HK-2 (cell line): ENCODE results near the gene PGM1.

Experiments used
- DNase-seq: peaks from one replicate; pipeline ENCODE4 v3.0.0-alpha.2; 2018; ENCODE audit not compliant: unreplicated experiment

PGM1 gene

GRCh38 chr1:63665824-63666223, 72.6 kb downstream of the PGM1 start:
- no peak for DNase-seq

- no peak for DNase-seq
These were observed 75.1 kb downstream of the PGM1 start for GRCh38 chr1:63668298-63668697.

- DNase-seq = no peak
These were observed 76.1 kb downstream of the PGM1 start for GRCh38 chr1:63669151-63669961.

- no peak for DNase-seq
These were observed 77.0 kb downstream of the PGM1 start for GRCh38 chr1:63670164-63670563.

GRCh38 chr1:63671514-63671913, 78.3 kb downstream of the PGM1 start:
- DNase-seq = no peak

GRCh38 chr1:63674238-63674864, 81.1 kb downstream of the PGM1 start:
- DNase-seq = peak; percentile 84

- DNase-seq = no peak
These were observed 81.7 kb downstream of the PGM1 start for GRCh38 chr1:63674865-63675419.

GRCh38 chr1:63675420-63675931, 82.3 kb downstream of the PGM1 start:
- DNase-seq = no peak

GRCh38 chr1:63677497-63677896, 84.3 kb downstream of the PGM1 start:
- DNase-seq = no peak

GRCh38 chr1:63678200-63678599, 85.0 kb downstream of the PGM1 start:
- no peak for DNase-seq

- DNase-seq = no peak
These were observed 85.9 kb downstream of the PGM1 start for GRCh38 chr1:63679076-63679475.

GRCh38 chr1:63679589-63679988, 86.4 kb downstream of the PGM1 start:
- no peak for DNase-seq

- no peak for DNase-seq
These were observed 89.7 kb downstream of the PGM1 start for GRCh38 chr1:63682936-63683335.

GRCh38 chr1:63683759-63684158, 90.5 kb downstream of the PGM1 start:
- no peak for DNase-seq

- no peak for DNase-seq
These were observed 93.5 kb downstream of the PGM1 start for GRCh38 chr1:63686696-63687095.

GRCh38 chr1:63688302-63688890, 95.2 kb downstream of the PGM1 start:
- DNase-seq = no peak

GRCh38 chr1:63690966-63691700, 97.9 kb downstream of the PGM1 start:
- DNase-seq = no peak

- peak; percentile 51 for DNase-seq
These were observed 98.7 kb downstream of the PGM1 start for GRCh38 chr1:63691701-63692425.

GRCh38 chr1:63693944-63694571, 100.8 kb downstream of the PGM1 start:
- DNase-seq = no peak

GRCh38 chr1:63698001-63698838, 105.0 kb downstream of the PGM1 start:
- DNase-seq = no peak
